ENCODE data around the gene TXNL4A.

The TXNL4A gene

DNA sequence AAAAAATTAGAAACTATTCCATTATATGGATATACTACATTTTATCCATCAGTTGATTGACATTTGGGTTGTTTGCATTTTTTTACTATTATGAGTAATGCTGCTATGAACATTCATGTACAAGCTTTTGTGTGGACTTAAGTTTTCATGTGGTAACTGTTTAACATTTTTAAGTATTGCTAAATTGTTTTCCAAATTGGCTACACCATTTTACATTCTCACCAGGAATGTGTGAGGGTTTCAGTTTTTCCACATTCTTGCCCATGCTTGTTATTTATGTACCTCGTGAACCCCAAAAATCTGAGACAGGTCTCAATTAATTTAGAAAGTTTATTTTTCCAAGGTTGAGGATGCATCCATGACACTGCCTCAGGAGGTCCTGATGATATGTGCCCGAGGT, 3.1 kb upstream of the TXNL4A start:
- no peak for DNase-seq

DNA sequence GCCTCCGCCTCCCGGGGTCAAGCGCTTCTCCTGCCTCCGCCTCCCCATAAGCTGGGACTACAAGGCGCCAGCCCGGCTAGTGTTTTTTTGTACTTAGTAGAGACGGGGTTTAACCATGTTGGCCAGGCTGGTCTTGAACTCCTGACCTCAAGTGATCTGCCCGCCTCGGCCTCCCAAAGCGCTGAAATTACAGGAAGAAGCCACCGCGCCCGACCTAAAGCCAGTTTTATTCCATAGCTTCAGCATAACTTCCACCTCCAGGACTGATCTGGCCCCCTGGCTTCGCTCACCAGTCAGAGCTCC, 783 bp upstream of the TXNL4A start:
- no peak for DNase-seq

DNA sequence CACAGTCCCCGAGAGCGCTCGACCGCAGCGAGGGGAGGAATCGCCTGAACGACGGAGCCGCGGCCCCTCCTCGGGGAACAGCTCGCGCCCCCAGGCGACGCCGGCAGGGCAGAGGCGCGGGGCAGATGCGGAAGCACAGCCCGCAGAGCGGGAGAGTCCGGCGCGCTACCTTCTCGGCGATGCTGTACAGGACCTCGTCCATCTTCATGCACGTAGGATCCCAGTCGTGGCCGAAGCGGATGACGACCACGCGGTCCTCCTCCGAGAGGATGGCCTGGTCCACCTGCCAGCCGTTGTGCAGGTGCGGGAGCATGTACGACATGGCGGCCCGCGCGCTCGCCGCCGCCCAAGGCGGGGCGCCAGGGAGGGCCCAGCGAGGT, 302 bp downstream of the TXNL4A start:
- peak; percentile 83 for DNase-seq

DNA sequence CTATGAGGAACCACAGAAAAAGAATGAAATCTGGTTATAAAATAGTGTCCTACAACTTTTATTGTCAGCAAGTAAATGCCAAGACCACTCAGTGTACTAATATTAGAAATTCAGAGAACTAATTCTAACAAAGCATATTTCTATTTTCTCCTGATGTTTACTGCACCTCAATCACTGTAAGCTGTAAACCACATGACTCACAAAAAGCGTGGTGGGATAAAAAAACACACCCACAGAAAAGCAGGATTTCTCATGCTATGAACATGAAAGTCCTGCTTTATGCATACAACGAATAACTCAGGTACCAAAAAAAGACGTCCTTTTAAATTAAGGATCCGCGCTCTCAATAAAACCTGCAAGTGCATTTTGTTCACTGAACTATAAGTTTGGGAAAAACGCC, 797 bp downstream of the TXNL4A start:
- no peak for DNase-seq

DNA sequence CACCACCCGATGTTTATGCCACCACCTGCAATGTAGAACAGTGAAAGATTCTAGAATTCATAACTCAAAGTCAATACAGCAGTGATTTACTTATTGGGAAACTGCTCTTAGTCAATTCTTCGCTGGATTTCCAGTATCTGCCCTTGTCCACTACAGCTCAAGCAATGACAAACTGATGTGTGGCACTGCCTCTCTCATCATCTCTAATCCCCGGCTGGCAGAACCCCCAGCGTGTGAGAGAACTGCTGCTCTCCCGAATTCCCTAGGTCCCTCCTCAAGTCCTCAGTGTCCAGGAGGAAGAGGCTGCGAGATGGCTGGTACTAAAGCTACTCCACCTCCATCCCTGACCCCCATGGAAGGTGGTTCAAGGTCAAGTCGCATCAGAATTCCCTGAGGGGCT, 1.6 kb downstream of the TXNL4A start:
- no peak for DNase-seq

DNA sequence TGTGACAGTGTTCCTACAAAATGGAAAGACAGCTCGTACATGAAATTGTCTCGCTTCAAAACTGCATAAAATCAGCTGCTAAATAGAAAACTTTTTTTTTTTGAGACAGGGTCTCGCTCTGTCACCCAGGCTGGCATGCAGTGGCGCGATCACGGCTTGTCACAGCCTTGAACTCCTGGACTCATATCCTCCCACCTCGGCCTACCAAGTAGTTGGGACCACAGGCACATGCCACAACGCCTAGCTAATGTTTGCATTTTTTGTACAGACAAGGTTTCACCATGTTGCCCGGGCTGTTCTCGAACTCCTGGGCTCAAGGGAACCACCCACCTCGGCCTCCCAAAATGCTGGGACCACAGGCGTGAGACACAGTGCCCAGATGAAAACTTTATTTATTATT, 3.2 kb downstream of the TXNL4A start:
- DNase-seq: no peak

DNA sequence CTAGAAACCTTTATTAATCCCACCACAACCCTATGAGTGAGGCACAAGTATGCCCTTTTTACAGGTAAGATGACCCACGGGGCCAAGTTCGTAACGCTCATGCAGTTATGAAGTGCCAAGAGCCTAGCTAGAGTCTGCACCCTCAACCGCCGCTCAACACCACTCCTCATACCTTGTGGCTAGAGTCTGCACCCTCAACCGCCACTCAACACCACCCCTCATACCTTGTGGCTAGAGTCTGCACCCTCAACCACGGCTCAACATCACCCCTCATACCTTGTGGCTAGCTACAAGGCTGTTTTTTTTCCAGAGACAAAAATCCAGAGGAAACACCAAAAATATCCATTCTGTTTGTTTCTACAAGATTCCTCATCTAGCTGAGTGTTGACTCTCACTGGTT, 4.6 kb downstream of the TXNL4A start:
- no peak for DNase-seq

DNA sequence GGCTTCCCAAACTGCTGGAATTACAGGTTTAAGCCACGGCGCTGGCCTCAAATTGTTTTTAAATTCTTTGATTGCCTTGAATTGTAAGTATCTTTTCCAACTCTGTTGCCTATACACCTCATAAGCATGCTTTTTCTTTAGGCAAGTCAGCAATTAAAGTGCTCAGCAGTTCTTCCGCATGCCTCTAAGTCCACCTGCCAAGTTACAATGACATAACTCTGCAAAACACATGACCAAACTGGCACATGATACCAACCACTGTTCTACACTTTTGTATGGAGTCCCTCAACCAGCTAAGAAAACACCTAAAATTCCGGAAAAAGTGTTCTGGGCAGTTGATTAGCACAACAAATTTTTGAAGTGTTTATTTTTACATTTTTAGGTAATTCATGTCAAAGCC, 5.1 kb downstream of the TXNL4A start:
- no peak for DNase-seq

DNA sequence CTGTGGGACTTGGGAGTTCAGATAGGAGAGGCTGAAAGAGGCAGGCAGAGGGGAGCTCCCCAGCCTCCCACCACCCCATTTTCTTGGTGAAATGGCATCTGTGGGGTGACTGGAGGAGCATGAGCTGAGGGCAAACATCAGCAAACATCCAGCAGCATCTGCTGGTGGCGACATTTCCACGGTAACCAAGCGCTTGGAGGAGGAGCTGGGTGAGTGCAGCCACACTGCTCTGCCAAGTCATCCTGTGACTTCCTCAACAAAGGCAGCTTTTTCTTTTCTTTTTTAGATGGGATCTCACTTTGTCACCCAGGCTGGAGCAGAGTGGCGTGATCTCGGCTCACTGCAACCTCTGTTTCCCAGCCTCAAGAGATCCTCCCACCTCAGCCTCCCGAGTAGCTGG, 5.6 kb downstream of the TXNL4A start:
- DNase-seq: peak; percentile 67

DNA sequence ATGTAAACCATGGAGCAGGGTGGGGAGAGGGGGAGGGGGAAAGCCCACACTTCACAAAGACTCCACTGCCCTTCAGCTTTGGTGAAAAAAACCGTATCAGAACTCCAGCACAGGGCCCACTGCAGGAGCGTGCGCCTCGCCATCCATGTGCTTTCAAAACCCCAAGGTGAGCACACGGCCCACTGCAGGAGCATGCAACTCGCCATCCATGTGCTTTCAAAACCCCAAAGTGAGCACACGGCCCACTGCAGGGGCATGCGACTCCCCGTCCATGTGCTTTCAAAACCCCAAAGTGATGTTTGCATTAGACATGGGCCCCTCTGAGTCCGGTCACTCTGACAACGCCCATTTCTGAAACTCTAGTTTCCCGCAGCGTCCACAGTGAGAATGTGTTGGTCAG, 7.8 kb downstream of the TXNL4A start:
- DNase-seq: no peak

DNA sequence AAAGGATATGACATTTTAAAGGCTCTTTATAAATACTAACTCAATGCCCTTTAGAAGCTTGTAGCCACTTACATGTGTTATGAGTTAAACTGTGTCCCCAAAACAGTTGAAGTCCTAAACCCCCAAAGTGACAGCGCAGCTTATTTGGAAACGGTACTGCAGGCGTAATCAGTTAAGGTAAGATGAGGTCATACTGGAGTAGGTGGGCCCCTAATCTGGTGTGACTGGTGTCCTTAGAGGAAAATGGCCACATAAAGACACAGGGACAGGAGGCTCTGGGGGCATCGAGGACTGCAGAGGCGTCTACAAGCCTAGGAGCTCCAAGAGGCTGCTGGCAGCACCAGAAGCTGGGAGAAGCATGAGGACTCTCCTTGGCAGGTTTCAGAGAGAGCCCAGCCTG, 8.5 kb downstream of the TXNL4A start:
- no peak for DNase-seq

DNA sequence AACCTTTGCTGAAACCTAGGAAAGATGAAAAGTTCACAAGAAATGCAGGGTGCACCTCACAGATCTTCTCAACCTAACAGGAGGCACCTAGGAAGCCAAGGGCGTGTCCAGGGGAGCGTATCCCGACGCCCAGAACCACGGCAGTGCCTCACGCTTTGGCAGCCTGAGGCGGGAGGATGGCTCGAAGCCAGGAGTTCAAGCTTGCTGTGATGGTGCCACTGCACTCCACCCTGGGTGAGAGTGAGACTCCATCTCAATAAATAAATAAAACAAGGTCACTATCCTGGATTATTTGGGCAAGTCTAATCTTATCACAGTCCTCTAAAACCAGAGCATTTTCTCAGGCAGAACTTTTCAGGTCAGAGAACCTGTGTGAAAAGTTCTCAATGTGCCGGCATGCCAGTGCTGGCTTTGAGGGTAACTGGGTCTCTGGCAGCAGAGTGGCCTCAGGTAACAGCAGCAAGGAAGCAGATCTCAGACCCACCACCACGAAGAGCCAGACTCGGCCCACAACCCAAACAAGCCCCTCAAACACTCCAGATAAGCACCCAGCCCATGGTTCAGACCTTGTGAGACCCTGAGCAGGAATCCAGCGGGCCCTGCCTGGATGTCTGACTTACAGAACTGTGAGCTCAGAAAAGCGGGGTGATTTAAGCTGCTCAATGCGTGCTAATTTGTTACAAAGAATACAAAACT, 12.2 kb downstream of the TXNL4A start:
- no peak for DNase-seq

DNA sequence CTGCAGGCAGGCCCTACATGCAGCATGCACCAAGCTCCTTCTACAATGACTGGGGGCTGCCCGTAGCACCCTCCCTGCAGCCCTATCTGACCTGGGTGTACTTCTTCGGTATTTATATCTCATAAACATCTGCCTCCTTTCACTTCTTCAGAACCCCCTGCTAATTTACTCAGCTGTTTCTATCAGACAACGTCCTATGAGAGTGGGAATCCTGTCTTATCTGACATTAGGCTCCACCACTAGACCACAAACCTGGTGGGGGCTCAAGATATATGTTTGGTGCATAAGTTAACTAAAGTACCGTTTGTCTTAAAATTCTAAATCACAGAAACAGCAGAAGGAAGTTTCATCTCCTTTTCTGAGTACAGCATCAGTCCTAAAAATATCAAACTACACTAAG, 13.3 kb downstream of the TXNL4A start:
- no peak for DNase-seq

DNA sequence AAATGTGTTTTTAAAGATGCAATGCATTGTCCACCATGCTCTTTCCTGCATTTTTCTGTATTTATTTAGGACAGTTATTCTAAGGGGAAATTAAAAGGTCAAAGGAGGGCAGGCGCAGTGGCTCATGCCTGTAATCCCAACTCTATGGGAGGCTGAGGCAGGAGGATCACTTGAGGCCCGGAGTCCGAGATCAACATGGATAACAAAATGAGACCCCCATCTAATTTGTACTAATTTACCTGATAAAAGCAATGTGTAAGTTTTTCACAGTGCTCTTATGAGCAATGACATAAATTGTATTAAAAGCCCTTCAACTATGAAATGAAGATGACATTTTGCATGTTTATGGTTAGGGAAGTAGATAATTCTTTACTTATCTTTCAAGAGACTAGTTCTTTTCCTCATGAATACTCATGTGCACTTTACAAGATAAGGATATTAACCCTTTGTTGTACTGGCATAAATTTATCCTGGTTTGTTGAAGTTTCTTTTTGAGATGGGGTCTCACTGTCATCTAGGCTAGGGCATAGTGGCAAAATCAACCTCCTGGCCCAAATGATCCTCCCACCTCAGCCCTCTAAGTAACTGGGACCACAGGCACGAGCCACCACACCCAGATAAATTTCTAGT, 14.2 kb downstream of the TXNL4A start:
- no peak for DNase-seq

DNA sequence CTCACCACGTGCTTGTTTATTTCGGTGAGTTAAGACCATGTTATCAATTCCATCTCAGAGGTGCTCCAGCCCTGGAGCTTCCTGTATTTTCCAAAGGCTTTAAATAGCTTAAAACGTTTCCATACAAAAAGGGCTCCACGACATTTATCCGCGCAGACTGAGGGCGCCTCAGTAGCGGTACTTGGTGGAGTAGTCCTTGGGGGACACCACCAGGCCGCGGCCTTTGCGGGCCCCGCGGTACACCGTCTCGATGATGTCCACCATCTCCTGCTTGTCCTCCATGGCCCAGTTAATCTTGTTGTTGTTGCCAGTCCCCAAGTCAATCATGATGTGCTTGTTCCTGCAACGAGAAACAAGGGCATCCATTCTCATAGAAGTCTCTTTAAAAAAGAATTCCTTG, 14.8 kb downstream of the TXNL4A start:
- DNase-seq: no peak

DNA sequence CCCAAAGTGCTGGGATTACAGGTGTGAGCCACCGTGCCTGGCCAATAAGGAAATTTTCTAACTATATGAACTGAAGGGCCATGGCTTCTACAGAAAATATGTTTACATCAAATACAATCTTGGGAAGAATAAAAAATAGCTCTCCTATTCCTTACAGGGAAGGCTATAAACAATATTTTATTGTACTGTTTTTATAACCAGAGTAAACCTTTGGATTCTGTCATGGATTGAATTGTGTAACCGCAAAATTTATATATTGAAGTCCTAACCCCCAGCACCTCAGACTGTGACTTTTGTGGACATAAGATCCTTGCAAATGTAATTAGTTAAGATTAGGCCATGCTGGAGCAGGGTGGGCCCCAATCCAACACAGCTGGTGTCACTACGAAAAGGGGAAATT, 15.6 kb downstream of the TXNL4A start:
- DNase-seq: no peak

DNA sequence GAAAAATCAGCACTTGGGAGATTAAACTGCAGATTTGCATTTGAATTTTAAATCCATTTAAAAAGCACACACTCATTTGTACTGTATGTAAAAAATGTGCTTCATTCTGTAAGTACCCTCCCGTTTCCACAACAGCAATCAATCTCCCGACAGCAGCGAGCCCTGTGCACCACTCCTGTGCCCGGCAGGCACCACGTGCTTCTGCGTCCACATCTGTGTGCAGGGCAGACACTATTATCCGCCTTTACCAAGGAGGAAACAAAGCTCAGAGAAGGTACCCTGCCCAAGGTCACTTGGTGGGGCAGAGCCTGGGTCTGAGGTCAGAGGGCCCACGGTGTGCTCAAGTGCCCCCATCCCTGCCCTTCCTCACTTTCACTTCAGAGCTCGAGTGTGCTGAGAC, 16.4 kb downstream of the TXNL4A start:
- no peak for DNase-seq

DNA sequence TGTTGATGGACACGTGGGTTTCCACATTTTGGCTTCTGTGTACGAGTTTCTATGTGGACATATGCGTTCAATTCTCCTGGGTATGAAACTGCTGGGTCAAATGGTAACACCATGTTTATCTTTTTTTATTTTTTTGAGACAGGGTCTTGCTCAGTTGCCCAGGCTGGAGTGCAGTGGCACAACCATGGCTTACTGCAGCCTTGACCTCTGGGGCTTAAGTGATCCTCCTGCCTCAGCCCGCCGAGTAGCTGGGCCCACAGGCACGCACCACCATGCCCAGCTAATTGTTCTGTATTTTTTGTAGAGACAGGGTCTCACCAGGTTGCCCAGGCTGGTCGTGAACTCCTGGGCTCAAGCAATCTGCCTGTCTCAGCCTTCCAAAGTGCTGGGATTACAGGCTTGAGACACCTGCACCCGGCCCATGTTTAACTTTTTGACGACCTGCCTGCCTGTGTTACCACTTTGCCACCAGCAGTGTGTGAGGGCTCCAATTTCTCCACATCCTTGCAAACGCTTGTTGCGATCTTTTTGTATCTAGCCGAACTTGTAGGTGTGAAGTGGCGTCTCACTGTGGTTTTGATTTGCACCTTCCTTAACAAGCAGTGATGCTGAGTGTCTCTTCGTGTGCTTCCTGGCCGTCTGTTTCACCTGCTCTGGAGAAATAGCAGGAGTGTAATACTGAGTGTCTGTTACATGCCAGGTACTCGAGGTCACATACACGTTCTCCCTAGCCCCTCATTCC, 17.0 kb downstream of the TXNL4A start:
- DNase-seq: no peak

DNA sequence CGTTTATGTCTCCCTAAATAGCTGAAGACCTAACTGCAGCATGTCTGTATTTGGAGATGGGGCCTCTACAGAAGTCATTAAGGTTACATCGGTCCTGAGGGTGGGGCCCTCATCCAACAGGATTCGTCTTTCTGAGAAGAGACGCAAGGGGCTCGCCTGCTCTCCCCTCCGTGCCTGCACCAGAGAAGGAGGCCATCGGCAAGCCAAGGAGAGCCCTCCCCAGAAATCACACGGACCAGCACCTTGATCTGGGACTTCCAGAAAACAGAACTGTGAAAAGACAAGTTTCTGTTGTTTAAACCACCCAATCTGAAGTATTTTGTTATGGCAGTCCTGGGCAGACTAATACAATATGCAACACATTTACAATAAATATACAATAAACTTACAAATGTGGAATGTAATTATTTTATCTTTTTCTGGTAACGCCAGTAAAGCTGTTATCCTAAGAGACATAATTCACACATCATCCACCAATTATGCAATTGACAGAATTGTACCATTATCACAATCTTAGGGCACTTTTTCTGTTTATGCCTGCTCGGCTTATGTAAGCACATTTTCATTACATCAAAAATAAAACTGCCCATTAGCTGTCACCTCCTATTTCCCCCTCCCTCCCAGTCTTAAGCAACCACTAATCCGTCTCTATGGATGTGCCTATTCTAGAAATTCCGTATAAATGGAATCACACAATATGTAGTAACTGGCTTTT, 17.8 kb downstream of the TXNL4A start:
- no peak for DNase-seq

DNA sequence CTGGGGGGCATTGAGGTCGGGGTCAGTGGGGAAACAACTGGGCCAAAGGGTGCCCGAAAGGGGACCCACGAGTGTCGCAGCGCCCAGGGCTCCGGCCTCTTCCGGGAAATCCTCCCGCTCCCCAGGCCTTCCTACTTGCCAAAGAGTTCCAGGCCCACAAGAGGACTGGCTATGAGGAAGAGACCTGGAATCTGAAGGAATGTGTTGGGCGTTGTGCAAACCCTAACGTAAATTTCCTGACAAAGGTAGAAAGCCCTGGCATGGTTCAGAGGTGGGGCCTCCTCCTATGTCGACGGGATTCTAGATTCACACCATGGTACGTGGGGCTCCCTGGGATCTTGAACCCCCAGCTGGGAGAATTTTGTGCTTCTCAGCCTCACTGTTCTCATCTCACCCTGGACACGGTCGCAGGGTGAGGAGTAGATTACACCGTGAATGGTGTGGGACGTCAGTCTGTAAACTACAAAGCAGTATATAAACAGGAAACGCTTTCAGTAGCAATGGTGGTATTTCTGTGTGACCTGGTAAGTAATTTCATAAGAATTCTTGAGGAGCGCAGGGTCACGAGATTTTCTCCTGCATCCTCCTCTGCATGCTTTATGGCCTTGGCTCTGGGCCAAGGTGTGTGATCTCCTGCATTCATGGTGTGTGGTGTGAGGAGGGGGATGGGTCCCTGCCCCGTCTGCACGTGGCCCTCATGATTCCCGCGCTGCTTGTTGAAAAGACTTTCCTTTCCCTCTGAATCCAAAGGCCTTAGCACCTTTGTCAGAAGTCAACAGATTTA, 23.1 kb downstream of the TXNL4A start:
- no peak for DNase-seq

DNA sequence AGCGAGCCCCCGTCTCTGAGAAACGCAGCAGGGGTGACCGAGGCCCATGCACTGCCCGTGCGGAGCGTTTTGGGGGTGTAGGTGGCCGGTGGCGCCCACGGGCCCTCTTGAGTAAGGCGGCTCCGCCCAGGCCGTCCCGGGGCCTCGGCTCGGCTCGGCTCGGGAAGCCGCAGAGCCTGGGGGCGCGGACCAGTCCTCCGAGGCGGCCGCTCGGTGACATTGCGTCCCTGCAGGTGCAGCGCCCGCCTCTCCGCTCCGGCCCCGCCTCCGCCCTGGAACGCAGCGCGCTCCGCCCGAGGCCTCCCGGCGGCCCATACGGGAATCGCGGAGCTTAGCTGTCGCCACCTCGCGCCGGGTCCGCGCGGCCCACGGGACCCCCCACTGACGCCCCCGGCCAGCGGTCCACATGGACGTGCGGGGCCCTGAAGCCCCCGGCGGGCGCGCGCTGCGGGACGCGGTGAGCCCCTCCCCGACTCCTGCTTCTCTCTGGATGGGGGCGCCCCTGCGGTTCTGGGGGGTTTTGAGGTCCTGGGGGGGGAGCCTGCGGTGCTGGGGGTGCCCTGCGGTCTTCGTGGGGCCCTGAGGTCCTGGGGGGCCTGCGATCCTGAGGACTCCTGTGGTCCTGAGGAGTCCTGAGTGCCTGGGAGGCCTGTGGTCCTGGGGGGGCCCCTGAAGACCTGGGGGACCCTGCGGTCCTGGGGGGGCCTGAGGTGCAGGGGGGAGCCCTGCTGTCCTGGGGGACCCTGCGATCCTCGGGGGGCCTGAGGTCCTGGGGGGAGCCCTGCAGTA, 23.8 kb downstream of the TXNL4A start, which contains the start of gene HSBP1L1:
Gene HSBP1L1, plus strand, starts transcription at position 314 of the 789 bp plus-strand sequence. Its CDS starts 93 bp downstream, at position 407.
- peak; percentile 84 for DNase-seq

DNA sequence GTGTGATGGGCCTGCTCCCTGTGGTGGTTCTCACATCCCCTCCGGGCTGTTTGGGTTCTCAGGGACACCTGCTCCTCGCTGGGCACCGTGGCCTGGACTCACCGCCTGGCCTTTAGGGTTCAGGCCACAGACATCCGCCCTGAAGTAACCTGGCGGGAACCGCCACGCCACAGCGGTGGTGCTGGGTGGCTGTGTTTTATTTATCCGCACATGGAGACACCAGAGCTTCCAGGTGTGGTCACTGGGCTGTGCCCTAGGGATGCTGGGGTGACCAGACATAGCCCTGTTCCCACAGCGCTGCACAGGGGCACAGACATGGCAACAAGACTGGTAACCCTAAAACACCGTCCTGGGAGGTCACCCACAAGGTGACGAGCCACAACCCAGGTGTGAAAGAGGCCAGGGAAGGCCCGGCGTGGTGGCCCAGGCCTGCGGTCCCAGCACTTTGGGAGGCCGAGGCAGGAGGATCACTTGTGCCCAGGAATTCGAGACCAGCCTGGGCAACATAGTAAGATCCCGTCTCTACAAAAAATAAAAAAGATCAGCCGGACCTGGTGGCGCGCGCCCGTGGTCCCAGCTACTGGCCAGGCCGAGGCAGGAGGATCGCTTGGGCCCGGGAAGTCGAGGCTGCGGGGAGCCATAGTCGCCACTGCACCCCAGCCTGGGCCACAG, 24.6 kb downstream of the TXNL4A start:
- DNase-seq: no peak

Data from activated CD8-positive, alpha-beta memory T cell treated with anti-CD3 and anti-CD28 coated beads, Interleukin-2, amount 50 U/mL, for 48 hours (primary cell).